BE2C (cell line): ENCODE results near the gene KRT32.

Experiments
- DNase-seq: peaks from one replicate; pipeline ENCODE4 v3.0.0-alpha.2; 2020
- H3K27me3 ChIP-seq: fragments of 250-450 bp; sonication (Bioruptor Pico); 2 replicates; pipeline ENCODE4 v1.5.1; 2020; ENCODE audit warnings: mild to moderate bottlenecking
- H3K36me3 ChIP-seq: fragments of 250-450 bp; sonication (Bioruptor Pico); 2 replicates; pipeline ENCODE4 v1.5.1; 2020; ENCODE audit warnings: mild to moderate bottlenecking
- H3K4me1 ChIP-seq: fragments of 250-450 bp; sonication (Bioruptor Pico); 2 replicates; pipeline ENCODE4 v1.5.1; 2020
- H3K4me3 ChIP-seq: 2 replicates; pipeline ENCODE4 v1.5.1; 2011; ENCODE audit warnings: low read depth, low read length
- H3K9me3 ChIP-seq: fragments of 250-450 bp; sonication (Bioruptor Pico); 2 replicates; pipeline ENCODE4 v1.5.1; 2020
- CTCF ChIP-seq: IDR thresholded peaks from 2 replicates; pipeline ENCODE4 v1.5.1; 2012; ENCODE audit warnings: mild to moderate bottlenecking, low read depth, low read length

KRT32 gene

GRCh38 chr17:41444640-41445039 is 22.5 kb downstream of the KRT32 start:
- TF ChIP-seq CTCF, result no peak
- H3K4me3 ChIP-seq, result no peak overlapping the region
- no peaks in the 10 kb centered on the region for H3K36me3 ChIP-seq
- H3K9me3 ChIP-seq, result no peaks in the 10 kb centered on the region
- no peaks in the 10 kb centered on the region for H3K4me1 ChIP-seq
- H3K27me3 ChIP-seq, result peaks cover 4% of the 10 kb centered on the region; the same call in 1 of the 2 replicates
- DNase-seq, result no peak

GRCh38 chr17:41444186-41444585 is 23.0 kb downstream of the KRT32 start:
- H3K9me3 ChIP-seq, result no peaks in the 10 kb centered on the region
- no peaks in the 10 kb centered on the region for H3K4me1 ChIP-seq
- no peak for DNase-seq
- TF ChIP-seq CTCF, result no peak
- H3K4me3 ChIP-seq, result no peak overlapping the region
- peaks cover 4% of the 10 kb centered on the region; the same call in 1 of the 2 replicates for H3K27me3 ChIP-seq
- H3K36me3 ChIP-seq, result no peaks in the 10 kb centered on the region

- Histone ChIP-seq H3K36me3 (no peaks in the 10 kb centered on the region), H3K4me3 (no peak overlapping the region), H3K9me3 (no peaks in the 10 kb centered on the region), H3K27me3 (peaks cover 4% of the 10 kb centered on the region; the same call in 1 of the 2 replicates), H3K4me1 (no peaks in the 10 kb centered on the region)
- no peak for TF ChIP-seq CTCF
- no peak for DNase-seq
Observed at GRCh38 chr17:41442739-41443138, 24.4 kb downstream of the KRT32 start.

- DNase-seq, result no peak
- Histone ChIP-seq H3K4me3 (no peak within 1 kb of the TSS), H3K36me3 (no peaks in the 10 kb centered on the region), H3K9me3 (no peaks in the 10 kb centered on the region), H3K27me3 (peaks cover 4% of the 10 kb centered on the region; the same call in 1 of the 2 replicates), H3K4me1 (no peaks in the 10 kb centered on the region)
- TF ChIP-seq CTCF, result no peak
Observed at GRCh38 chr17:41440531-41441033, 26.6 kb downstream of the KRT32 start, which contains the start of gene KRT38. KRT38 (minus strand) TSS chr17:41440983; CDS start chr17:41440921, 62 bp downstream.

- DNase-seq, result no peak
Observed at GRCh38 chr17:41439375-41439774, 27.8 kb downstream of the KRT32 start.

More at GRCh38 chr17:41439375-41439774, 27.8 kb downstream of the KRT32 start:
- H3K27me3 ChIP-seq, result peaks cover 4% of the 10 kb centered on the region; the same call in 1 of the 2 replicates
- no peaks in the 10 kb centered on the region for H3K9me3 ChIP-seq
- H3K36me3 ChIP-seq, result no peaks in the 10 kb centered on the region
- no peaks in the 10 kb centered on the region for H3K4me1 ChIP-seq
- no peak overlapping the region for H3K4me3 ChIP-seq
- no peak for TF ChIP-seq CTCF
